ENCODE results near the gene RETNLB.

The RETNLB gene

GRCh38 chr3:108757404-108757982, at the start of gene RETNLB:
RETNLB (minus strand) TSS chr3:108757410; CDS start chr3:108757185, 225 bp downstream.
- DNase-seq (ENCODE audit: low read depth), result no peak

GRCh38 chr3:108806316-108806715, 49.1 kb upstream of the RETNLB start:
- DNase-seq (ENCODE audit: low read depth), result no peak

- DNase-seq (ENCODE audit: low read depth), result no peak
These were observed 47.8 kb upstream of the RETNLB start for GRCh38 chr3:108804966-108805365.

- DNase-seq (ENCODE audit: low read depth), result no peak
These were observed 47.2 kb upstream of the RETNLB start for GRCh38 chr3:108804437-108804836.

GRCh38 chr3:108791473-108791872, 34.3 kb upstream of the RETNLB start:
- no peak for DNase-seq (ENCODE audit: low read depth)

- no peak for DNase-seq (ENCODE audit: low read depth)
These were observed 23.0 kb upstream of the RETNLB start for GRCh38 chr3:108780235-108780634.

GRCh38 chr3:108779496-108779895, 22.3 kb upstream of the RETNLB start:
- no peak for DNase-seq (ENCODE audit: low read depth)

- no peak for DNase-seq (ENCODE audit: low read depth)
These were observed 18.4 kb upstream of the RETNLB start for GRCh38 chr3:108775649-108776048.

GRCh38 chr3:108767253-108767652, 10.0 kb upstream of the RETNLB start:
- no peak for DNase-seq (ENCODE audit: low read depth)

- DNase-seq (ENCODE audit: low read depth), result no peak
These were observed 1.5 kb downstream of the RETNLB start for GRCh38 chr3:108755686-108756085.

GRCh38 chr3:108744762-108745161, 12.4 kb downstream of the RETNLB start:
- no peak for DNase-seq (ENCODE audit: low read depth)

- DNase-seq (ENCODE audit: low read depth), result no peak
These were observed 14.3 kb downstream of the RETNLB start for GRCh38 chr3:108742929-108743328.

GRCh38 chr3:108736821-108737220, 20.4 kb downstream of the RETNLB start:
- DNase-seq (ENCODE audit: low read depth), result no peak

GRCh38 chr3:108728934-108729333, 28.3 kb downstream of the RETNLB start:
- DNase-seq (ENCODE audit: low read depth), result no peak

GRCh38 chr3:108728105-108728504, 29.1 kb downstream of the RETNLB start:
- no peak for DNase-seq (ENCODE audit: low read depth)

- no peak for DNase-seq (ENCODE audit: low read depth)
These were observed 33.1 kb downstream of the RETNLB start for GRCh38 chr3:108724101-108724500.

- DNase-seq (ENCODE audit: low read depth), result no peak
These were observed 34.5 kb downstream of the RETNLB start for GRCh38 chr3:108722724-108723123.

- no peak for DNase-seq (ENCODE audit: low read depth)
These were observed 37.9 kb downstream of the RETNLB start for GRCh38 chr3:108719178-108719806.

- DNase-seq (ENCODE audit: low read depth), result no peak
These were observed 38.8 kb downstream of the RETNLB start for GRCh38 chr3:108718454-108718853.

- DNase-seq (ENCODE audit: low read depth), result no peak
These were observed 43.4 kb downstream of the RETNLB start for GRCh38 chr3:108713816-108714215.

GRCh38 chr3:108713009-108713516, 44.1 kb downstream of the RETNLB start:
- DNase-seq (ENCODE audit: low read depth), result no peak

Data from stimulated activated CD8-positive, alpha-beta memory T cell treated with anti-CD3 and anti-CD28 coated beads, Interleukin-4, amount 100 ng/mL, for 24 hours (primary cell).